Right lobe of liver (tissue), 6 donors: ENCODE data around the gene POMT1. TPM values are rescaled to one million over a fixed set of nuclear protein-coding genes. Genes with fewer than 3 reads are reported as not detected.

ENCODE experiments used
- ATAC-seq, 4 donors: fragments of 200-7000 bp; cut with Tn5 transposase; one replicate each; pipeline ENCODE4 v1.9.1; 2020; ENCODE audit warnings: mild to moderate bottlenecking in 4 of 4, moderate library complexity in 4 of 4
- DNase-seq, 3 donors: peaks; one replicate each; pipeline ENCODE4 v3.0.0-alpha.2; 2020
- H3K27ac ChIP-seq, 3 donors: fragments of 200-600 bp; one replicate each; pipeline ENCODE4 v1.8.0; 2022
- H3K27me3 ChIP-seq, 2 donors: fragments of 200-600 bp; one replicate each; pipeline ENCODE4 v1.8.0; 2022
- H3K36me3 ChIP-seq, 4 donors: fragments of 200-600 bp; sonication (generic) in 1 of 4; one replicate each; pipeline versions ENCODE4 v1.5.1 to v1.8.0; 2017 to 2022; ENCODE audit warnings: control low read depth in 1 of 4
- H3K4me1 ChIP-seq, 4 donors: fragments of 200-600 bp; sonication (generic) in 1 of 4; one replicate each; pipeline versions ENCODE4 v1.5.1 to v1.8.0; 2017 to 2022; ENCODE audit warnings: control low read depth in 1 of 4
- H3K4me3 ChIP-seq, 3 donors: fragments of 200-600 bp; one replicate each; pipeline ENCODE4 v1.8.0; 2022
- H3K9me3 ChIP-seq, 4 donors: fragments of 200-600 bp; sonication (generic) in 1 of 4; one replicate each; pipeline versions ENCODE4 v1.5.1 to v1.8.0; 2017 to 2022; ENCODE audit warnings: control low read depth in 1 of 4
- CTCF ChIP-seq, 4 donors: fragments of 200-600 bp in 3 of 4; fragments of 450-650 bp in 1 of 4; IDR thresholded peaks; one replicate each; pipeline versions ENCODE4 v1.5.1 to v1.8.0; 2016 to 2022; ENCODE audit warnings: antibody characterized with exemption in 4 of 4, mild to moderate bottlenecking in 2 of 4
- POLR2A ChIP-seq: fragments of 450-650 bp; IDR thresholded peaks from one replicate; pipeline ENCODE4 v1.6.1; 2017; ENCODE audit warnings: antibody characterized with exemption, mild to moderate bottlenecking
- WGBS: methylation state at CpG from one replicate; pipeline ENCODE4 v1.1.6; 2018; ENCODE audit warnings: low coverage, low lambda C conversion rate; ENCODE audit not compliant: insufficient coverage; ENCODE audit errors: missing lambda C conversion rate; 5-methylcytosine and 5-hydroxymethylcytosine counted together
- intact Hi-C, 2 donors: fragments of 100-400 bp; cut with DNase I; formaldehyde crosslinking; loops; one replicate each; pipeline versions ENCODE4 v1.11.2 to v1.14.1; 2022
- total RNA-seq, 6 experiments: library from RNA; depleted of rRNA in 2 of 6; stranded (reverse); fragments of >200 nt in 2 of 6; fragmentation: NEBNext Ultra II Directional in 3 of 6; extraction: Animal tissue kit (Norgen Biotek cat#: 25700) in 3 of 6; gene quantifications; one replicate each; pipeline versions ENCODE4 v1.1.0 to v1.2.4, GENCODE V29; 2016 to 2023
- donor health status: DM: no; HTN: yes; CAD: no.
- donor health status: DM: no; HTN: no; CAD: no.
- donor health status: DM: no; HTN: no; CAD: no.
- donor health status: DM: no; HTN: yes; CAD: no.
- donor health status: DM: no; HTN: yes; CAD: no.

The POMT1 gene
- total RNA-seq, 6 experiments from 2014 or later = 14.3 to 17.7 (median 15.7) TPM

DNA sequence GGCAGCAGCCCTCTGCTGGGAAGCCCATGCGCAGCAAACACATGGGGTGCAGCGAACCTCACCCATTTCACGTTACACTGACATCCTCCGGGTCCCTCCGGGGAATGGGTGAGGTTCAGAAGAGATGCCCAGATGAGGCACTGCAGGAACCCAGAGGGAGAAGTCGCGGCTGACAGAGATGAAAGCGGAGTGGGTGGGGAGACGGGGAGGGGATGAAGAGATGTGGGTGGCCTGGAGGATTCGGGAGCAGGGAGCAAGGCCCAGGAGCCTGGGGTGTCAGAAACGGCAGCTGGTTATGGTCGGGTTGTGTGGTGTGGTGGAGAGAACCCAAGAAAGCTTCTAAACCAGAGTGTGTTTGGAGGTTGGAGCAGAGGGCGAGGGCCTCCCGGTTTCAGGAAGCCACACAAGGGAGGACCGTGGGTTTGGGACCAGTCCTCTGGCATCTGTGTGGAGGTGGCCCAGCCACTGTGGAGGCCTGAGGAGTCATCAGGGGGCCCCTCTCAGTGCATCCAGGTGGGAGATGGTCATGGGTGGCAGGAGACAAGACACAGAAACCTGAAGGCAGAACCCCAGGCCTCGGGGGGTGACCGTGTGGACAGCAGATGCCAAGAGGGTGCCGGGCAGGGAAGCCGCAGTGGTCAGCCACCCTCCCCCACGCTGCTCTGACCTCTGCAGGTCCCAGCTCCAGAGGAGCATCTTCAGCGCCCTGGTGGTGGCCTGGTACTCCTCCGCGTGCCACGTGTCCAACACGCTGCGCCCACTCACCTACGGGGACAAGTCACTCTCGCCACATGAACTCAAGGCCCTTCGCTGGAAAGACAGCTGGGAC lies 19.8 kb downstream of the POMT1 start:
- intact Hi-C loops = no loop called here
- TF ChIP-seq POLR2A = no peak
- no peaks in the 10 kb centered on the region for H3K9me3 ChIP-seq
- no peaks in the 10 kb centered on the region for H3K4me1 ChIP-seq
- no peak overlapping the region for H3K27ac ChIP-seq
- 93% methylated on average over 20 of the region's 29 CpGs for WGBS
- H3K36me3 ChIP-seq = peaks cover 0 to 79% (median 29%) of the 10 kb centered on the region in 4 donors
- H3K4me3 ChIP-seq = no peak overlapping the region
- DNase-seq (peak in 1 of 3 donors; percentile 38), ATAC-seq (peak in 1 of 4 donors; percentile 8)
- no peaks in the 10 kb centered on the region for H3K27me3 ChIP-seq

GRCh38 chr9:131523086-131523388 lies 20.3 kb downstream of the POMT1 start:
- Histone ChIP-seq H3K9me3 (no peaks in the 10 kb centered on the region), H3K4me1 (no peaks in the 10 kb centered on the region), H3K4me3 (no peak overlapping the region), H3K36me3 (peaks cover 0 to 85% (median 30%) of the 10 kb centered on the region in 4 donors), H3K27ac (no peak overlapping the region), H3K27me3 (no peaks in the 10 kb centered on the region)
- no peak for DNase-seq
- WGBS = 86% methylated on average over 7 of the region's 9 CpGs
- no peak for TF ChIP-seq CTCF (IDR thresholded peaks at IDR 0.05)
- TF ChIP-seq POLR2A = no peak
- intact Hi-C loops = no loop called here
- no peak for ATAC-seq

DNA sequence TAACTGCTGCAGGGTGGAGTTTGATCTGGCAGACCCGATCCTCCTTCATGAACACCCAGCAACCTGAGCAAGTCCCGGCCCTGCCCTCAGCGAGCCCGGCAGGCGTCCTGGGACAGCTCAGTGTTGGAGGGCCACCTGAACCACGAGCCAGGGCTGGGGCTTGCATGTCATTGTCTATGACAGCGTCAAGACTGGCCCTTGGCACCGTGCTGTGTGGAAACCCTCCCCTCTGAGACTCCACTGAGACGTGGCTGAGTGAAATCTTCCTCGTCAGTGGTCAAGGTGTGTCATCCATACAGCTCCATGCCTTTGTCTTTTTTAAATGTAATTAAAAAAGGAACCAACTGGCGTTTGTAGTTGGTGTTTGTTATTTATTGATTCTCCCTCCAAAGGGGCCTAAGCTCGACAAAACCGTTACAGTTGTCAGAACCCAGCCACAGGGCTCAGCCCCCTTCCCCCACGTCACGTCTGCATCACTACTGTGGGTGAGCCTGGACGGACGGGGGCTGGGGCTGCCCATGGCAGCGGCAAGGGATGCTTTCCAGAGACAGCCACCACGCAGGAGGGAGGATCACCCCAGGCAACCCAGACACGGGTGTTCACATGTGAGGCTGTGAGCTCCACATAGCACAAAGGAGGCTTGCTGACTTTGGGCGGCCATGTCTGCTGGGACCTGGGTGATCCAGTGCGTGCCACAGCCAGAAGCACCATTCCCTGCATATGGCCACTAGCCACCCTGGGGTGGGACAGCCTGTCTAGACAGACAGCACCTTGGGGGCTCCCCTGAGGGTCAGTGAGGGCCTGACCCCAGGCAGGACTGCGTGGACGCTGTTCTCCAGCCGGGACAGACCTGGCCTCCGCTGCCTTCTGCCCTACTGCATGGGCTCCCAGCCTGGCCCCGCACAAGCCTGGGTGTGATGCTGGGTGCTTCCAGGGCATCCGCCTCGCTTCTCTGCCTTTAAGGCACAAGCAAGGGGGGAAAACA lies 21.0 kb downstream of the POMT1 start:
- intact Hi-C loops = no loop called here
- DNase-seq = no peak
- H3K36me3 ChIP-seq = peaks cover 0 to 87% (median 33%) of the 10 kb centered on the region in 4 donors
- no peaks in the 10 kb centered on the region for H3K4me1 ChIP-seq
- no peak overlapping the region for H3K4me3 ChIP-seq
- ATAC-seq = peak in 3 of 4 donors; percentile 9 to 15 (median 11)
- TF ChIP-seq POLR2A (no peak), CTCF (IDR thresholded peaks at IDR 0.05) (no peak)
- H3K27me3 ChIP-seq = no peaks in the 10 kb centered on the region
- H3K27ac ChIP-seq = no peak overlapping the region
- no peaks in the 10 kb centered on the region for H3K9me3 ChIP-seq
- 79% methylated on average over 11 of the region's 29 CpGs for WGBS

- Histone ChIP-seq H3K27ac (no peak overlapping the region), H3K4me3 (no peak overlapping the region), H3K9me3 (no peaks in the 10 kb centered on the region), H3K27me3 (no peaks in the 10 kb centered on the region), H3K4me1 (peaks cover 0 to 6% (median 4%) of the 10 kb centered on the region in 4 donors), H3K36me3 (peaks cover 0 to 81% (median 35%) of the 10 kb centered on the region in 4 donors)
- TF ChIP-seq CTCF (IDR thresholded peaks at IDR 0.05) (no peak), POLR2A (no peak)
- ATAC-seq (no peak), DNase-seq (no peak)
- WGBS = 100% methylated on average over 2 of the region's 23 CpGs
- intact Hi-C loops = no loop called here
Observed at GRCh38 chr9:131524665-131525315, 22.1 kb downstream of the POMT1 start.
